HepG2 (cell line): ENCODE data around the gene ANAPC2. TPM values are rescaled to one million over a fixed set of nuclear protein-coding genes. Genes with fewer than 3 reads are reported as not detected.

Experiments
- ATAC-seq: fragments of 200-7000 bp; cut with Tn5 transposase; 3 replicates; pipeline ENCODE4 v1.9.1; 2020; ENCODE audit warnings: mild to moderate bottlenecking, moderate library complexity
- BruUV-seq: library from RNA; stranded (reverse); fragments of 400-500 nt; replicated peaks from 2 replicates; lab custom pipeline; 2021; lab: Mats Ljungman, UMichigan
- CTCF ChIA-PET: fragments of 300-600 bp; formaldehyde crosslinking; extraction: SDS; loops from one replicate; lab custom pipeline; 2021; ENCODE audit warnings: low total read pairs, inconsistent platforms, low intra/inter-chr PET ratio; lab: Yijun Ruan, JAX
- POLR2A ChIA-PET: fragments of 350-600 bp; sonication (Branson Sonifier 250); formaldehyde crosslinking; loops from one replicate; lab custom pipeline; 2020; ENCODE audit warnings: antibody characterized with exemption, inconsistent platforms; lab: Yijun Ruan, JAX
- DNase-seq: peaks from one replicate; pipeline ENCODE4 v3.0.0-alpha.2; 2015; ENCODE audit warnings: low spot score
- FAIRE-seq: peaks from 3 replicates; lab custom pipeline; 2011; peaks lifted over from hg19 to GRCh38; lab: Jason Lieb, UNC
- H2AFZ ChIP-seq: one replicate; pipeline ENCODE4 v1.6.1; 2011; ENCODE audit warnings: low read length, inconsistent platforms
- H3K27ac ChIP-seq: fragments of 300-600 bp; 3 replicates; pipeline ENCODE4 v1.8.0; 2011; ENCODE audit warnings: mixed run types, mild to moderate bottlenecking, mixed read lengths, low read length, inconsistent platforms; ENCODE audit not compliant: insufficient read depth; ENCODE audit errors: extremely low read length
- H3K27me3 ChIP-seq, 2 experiments: fragments of 200-600 bp in 1 of 2; 2 replicates in 1 of 2; 3 replicates in 1 of 2; pipeline versions ENCODE4 v1.6.0 to v1.8.0; 2011; ENCODE audit warnings: low read length in 2 of 2, mild to moderate bottlenecking in 2 of 2, moderate library complexity in 2 of 2, inconsistent platforms in 1 of 2; ENCODE audit not compliant: insufficient read depth in 2 of 2, control insufficient read depth in 1 of 2
- H3K36me3 ChIP-seq, 2 experiments: fragments of 200-600 bp in 1 of 2; replicated peaks in 1 of 2; 2 replicates in 1 of 2; 3 replicates in 1 of 2; pipeline versions ENCODE4 v1.5.1 to v1.8.0; 2011; ENCODE audit warnings: low read length in 2 of 2, inconsistent platforms in 1 of 2; ENCODE audit not compliant: insufficient read depth in 2 of 2, control insufficient read depth in 1 of 2
- H3K4me1 ChIP-seq: 2 replicates; pipeline ENCODE4 v1.5.1; 2012; ENCODE audit warnings: low read length, inconsistent platforms; ENCODE audit not compliant: insufficient read depth
- H3K4me2 ChIP-seq: 2 replicates; pipeline ENCODE4 v1.6.0; 2011; ENCODE audit warnings: low read depth, low read length, inconsistent platforms
- H3K4me3 ChIP-seq, 3 experiments: fragments of 200-600 bp in 1 of 3; sonication (generic), shearing (Covaris generic) in 1 of 3; replicated peaks in 1 of 3; 2 replicates each; pipeline ENCODE4 v1.5.1; 2011 to 2016; ENCODE audit warnings: low read length in 3 of 3, inconsistent platforms in 2 of 3, low read depth in 2 of 3, mild to moderate bottlenecking in 2 of 3, control low read depth in 1 of 3, mixed read lengths in 1 of 3; ENCODE audit not compliant: insufficient read depth in 1 of 3
- H3K79me2 ChIP-seq: one replicate; pipeline ENCODE4 v1.6.1; 2011; ENCODE audit warnings: low read length, inconsistent platforms; ENCODE audit not compliant: insufficient read depth
- H3K9ac ChIP-seq: 2 replicates; pipeline ENCODE4 v1.6.0; 2011; ENCODE audit warnings: mild to moderate bottlenecking, low read depth, low read length, inconsistent platforms; ENCODE audit not compliant: insufficient read depth
- H3K9me3 ChIP-seq: 2 replicates; pipeline ENCODE4 v1.5.1; 2012; ENCODE audit warnings: mild to moderate bottlenecking, low read length
- H4K20me1 ChIP-seq: 2 replicates; pipeline ENCODE4 v1.6.0; 2011; ENCODE audit warnings: inconsistent platforms, mild to moderate bottlenecking, low read length, moderate library complexity; ENCODE audit not compliant: insufficient read depth
- BCL3 ChIP-seq: sonication (generic); formaldehyde crosslinking; IDR thresholded peaks from 2 replicates; pipeline ENCODE4 v1.5.1; 2020; ENCODE audit warnings: mild to moderate bottlenecking, missing genetic modification reagents, moderate library complexity
- DR1 ChIP-seq: sonication (generic); formaldehyde crosslinking; IDR thresholded peaks from 2 replicates; pipeline ENCODE4 v1.8.0; 2021; ENCODE audit warnings: mild to moderate bottlenecking, missing genetic modification reagents, inconsistent platforms
- GATAD1 ChIP-seq: IDR thresholded peaks from 2 replicates; pipeline ENCODE4 v1.6.1; 2016; ENCODE audit warnings: missing genetic modification reagents, missing compliant biosample characterization
- HNF4G ChIP-seq, 2 experiments: sonication (generic) in 1 of 2; formaldehyde crosslinking in 1 of 2; IDR thresholded peaks; 2 replicates each; pipeline versions ENCODE4 v1.4.0 to v1.6.1; 2011 to 2020; ENCODE audit warnings: borderline replicate concordance in 2 of 2, low read depth in 2 of 2, mild to moderate bottlenecking in 2 of 2, low read length in 1 of 2, missing genetic modification reagents in 1 of 2, moderate library complexity in 1 of 2
- MBD4 ChIP-seq: IDR thresholded peaks from 2 replicates; pipeline ENCODE4 v1.6.1; 2012; ENCODE audit warnings: low read length, inconsistent platforms, borderline replicate concordance
- MTF2 ChIP-seq: sonication (generic); formaldehyde crosslinking; IDR thresholded peaks from 2 replicates; pipeline ENCODE4 v1.5.0; 2020; ENCODE audit warnings: missing genetic modification reagents, borderline replicate concordance
- NR1H2 ChIP-seq: sonication (generic); formaldehyde crosslinking; IDR thresholded peaks from 2 replicates; pipeline ENCODE4 v1.8.1; 2022; ENCODE audit warnings: low read depth, missing genetic modification reagents, borderline replicate concordance
- U2AF2 ChIP-seq: fragments of 200-400 bp; formaldehyde crosslinking; IDR thresholded peaks from 2 replicates; pipeline ENCODE4 v1.6.1; 2017; ENCODE audit warnings: low read depth, mild to moderate bottlenecking, low read length
- ZEB1 ChIP-seq: IDR thresholded peaks from 2 replicates; pipeline ENCODE4 v1.6.1; 2012; ENCODE audit warnings: mild to moderate bottlenecking, low read depth, inconsistent platforms; ENCODE audit not compliant: insufficient replicate concordance
- ZNF274 ChIP-seq: sonication (generic); formaldehyde crosslinking; IDR thresholded peaks from 2 replicates; pipeline ENCODE4 v1.5.1; 2020; ENCODE audit warnings: mild to moderate bottlenecking, missing genetic modification reagents
- ZNF414 ChIP-seq: sonication (generic); formaldehyde crosslinking; IDR thresholded peaks from 2 replicates; pipeline ENCODE4 v1.5.0; 2020; ENCODE audit warnings: missing genetic modification reagents
- ZNF552 ChIP-seq: sonication (generic); formaldehyde crosslinking; IDR thresholded peaks from 2 replicates; pipeline ENCODE4 v1.9.0; 2022; ENCODE audit warnings: missing genetic modification reagents, mild to moderate bottlenecking, borderline replicate concordance
- ZNF7 ChIP-seq: IDR thresholded peaks from 2 replicates; pipeline ENCODE4 v1.6.1; 2016; ENCODE audit warnings: missing biosample characterization, missing genetic modification reagents
- WGBS: methylation state at CpG from one replicate; pipeline ENCODE4 v1.1.6; 2017; ENCODE audit warnings: low lambda C conversion rate; 5-methylcytosine and 5-hydroxymethylcytosine counted together
- in situ Hi-C: cut with HindIII; loops from 2 replicates; pipeline ENCODE4 v1.10.0; 2017; ENCODE audit warnings: low pct_unique_long_range_greater_than_20kb; ENCODE audit not compliant: extremely low pct_ligation_motif_present
- intact Hi-C: fragments of 100-400 bp; cut with micrococcal nuclease; formaldehyde crosslinking; loops from one replicate; pipeline ENCODE4 v1.10.0; 2022; ENCODE audit not compliant: unreplicated experiment
- polyA plus RNA-seq, 8 experiments: library from polyadenylated mRNA; depleted of rRNA in 3 of 8; stranded (reverse) in 7 of 8; unstranded in 1 of 8; fragments of >200 nt; fragmentation: Illumina TruSeq in 4 of 8; extraction: Trizol in 4 of 8; gene quantifications; 2 replicates each; pipeline versions ENCODE4 v1.2.1 to v1.2.3, GENCODE V29; 2011 to 2016; ENCODE audit warnings: low read depth in 4 of 8, missing spikeins in 1 of 8, mixed read lengths in 1 of 8; ENCODE audit not compliant: insufficient read depth in 1 of 8
- total RNA-seq, 5 experiments: library from RNA; depleted of rRNA; stranded (reverse); fragments of >200 nt; fragmentation: Illumina TruSeq; extraction: Trizol; gene quantifications; 2 replicates each; pipeline ENCODE4 v1.2.3, GENCODE V29; 2016; ENCODE audit warnings: low read depth in 1 of 5

The ANAPC2 gene
- total and polyA plus RNA-seq, 2 of the 13 experiments (the other 11 are each of a cell fraction or from before 2014, with no cell fraction given), result 12.3 to 15.4 TPM

- Histone ChIP-seq H2AFZ (no peak overlapping the region), H3K4me3 (no peak overlapping the region), H3K9ac (no peak overlapping the region), H4K20me1 (no peaks in the 10 kb centered on the region)
- CTCF ChIA-PET, result no interaction called here
- no peak for ATAC-seq
- 30% methylated on average over 35 of the region's 56 CpGs for WGBS
- no peak for DNase-seq
- TF ChIP-seq MTF2 (CRISPR knock-in tag) (0 out of 2 replicates have a peak, but pooled peaks have one; percentile 25), DR1 (CRISPR knock-in tag) (no peak)
- TF ChIP-seq, all 625 proteins: peak for 1
- Histone ChIP-seq H3K79me2 (no peaks in the 10 kb centered on the region), H3K4me1 (no peaks in the 10 kb centered on the region), H3K27ac (no peak overlapping the region), H3K36me3 (no peaks in the 10 kb centered on the region), H3K27me3 (peaks cover 15 to 86% of the 10 kb centered on the region in 2 experiments; a peak in 4 of 5 replicates), H3K9me3 (no peaks in the 10 kb centered on the region), H3K4me2 (no peak overlapping the region)
- POLR2A ChIA-PET, result interaction anchor here (0.6 kb wide), 1 partner anchor 9 kb away, joined by 3 read pairs; the partner anchor contains the start of gene LRRC26
- in situ Hi-C loops (no loop called here), intact Hi-C loops (no loop called here)
- FAIRE-seq, result no peak
- no TSS peak for BruUV-seq
Observed at GRCh38 chr9:137160716-137161557, 27.4 kb downstream of the ANAPC2 start.

- H3K27ac ChIP-seq, result no peak overlapping the region
- WGBS, result 6% methylated on average over 7 of the region's 17 CpGs
- H2AFZ ChIP-seq, result no peak overlapping the region
- no peaks in the 10 kb centered on the region for H3K9me3 ChIP-seq
- no peaks in the 10 kb centered on the region for H3K4me1 ChIP-seq
- POLR2A ChIA-PET, result no interaction called here
- no peaks in the 10 kb centered on the region for H3K79me2 ChIP-seq
- no peaks in the 10 kb centered on the region for H4K20me1 ChIP-seq
- no peak overlapping the region for H3K9ac ChIP-seq
- H3K4me2 ChIP-seq, result no peak overlapping the region
- in situ Hi-C loops, result no loop called here
- H3K36me3 ChIP-seq, result no peaks in the 10 kb centered on the region
- no peak overlapping the region for H3K4me3 ChIP-seq
- ATAC-seq, result no peak
- intact Hi-C loops, result no loop called here
- CTCF ChIA-PET, result no interaction called here
- FAIRE-seq, result no peak
- H3K27me3 ChIP-seq, result peaks cover 13 to 81% of the 10 kb centered on the region in 2 experiments; a peak in 4 of 5 replicates
- DNase-seq, result no peak
- BruUV-seq, result no TSS peak
- TF ChIP-seq BCL3 (CRISPR knock-in tag) (no peak), ZNF552 (CRISPR knock-in tag) (no peak), ZNF7 (CRISPR knock-in tag) (no peak), NR1H2 (CRISPR knock-in tag) (no peak), MBD4 (no peak), GATAD1 (CRISPR knock-in tag) (no peak), HNF4G (IDR thresholded peaks at IDR 0.05; ENCODE audit: borderline replicate concordance, low read depth, low read length) (no peak), HNF4G (CRISPR knock-in tag; IDR thresholded peaks at IDR 0.05; ENCODE audit: borderline replicate concordance, low read depth) (no peak), U2AF2 (no peak), ZEB1 (no peak), ZNF274 (no peak), ZNF414 (no peak)
Observed at GRCh38 chr9:137160054-137160425, 28.3 kb downstream of the ANAPC2 start.
